Activated CD4-positive, alpha-beta T cell treated with anti-CD3 and anti-CD28 coated beads, Interleukin-2, amount 50 U/mL, for 24 hours (primary cell): ENCODE measurements around the gene ACSF3.

Experiments used
- DNase-seq, 2 donors: peaks; one replicate each; pipeline ENCODE4 v3.0.0-alpha.2; 2020; ENCODE audit warnings: low read depth in 1 of 2, low spot score in 1 of 2

The ACSF3 gene

GRCh38 chr16:89094252-89094879 lies 714 bp downstream of the ACSF3 start:
- DNase-seq = no peak

GRCh38 chr16:89094880-89095258 lies 1.2 kb downstream of the ACSF3 start:
- no peak for DNase-seq

DNA sequence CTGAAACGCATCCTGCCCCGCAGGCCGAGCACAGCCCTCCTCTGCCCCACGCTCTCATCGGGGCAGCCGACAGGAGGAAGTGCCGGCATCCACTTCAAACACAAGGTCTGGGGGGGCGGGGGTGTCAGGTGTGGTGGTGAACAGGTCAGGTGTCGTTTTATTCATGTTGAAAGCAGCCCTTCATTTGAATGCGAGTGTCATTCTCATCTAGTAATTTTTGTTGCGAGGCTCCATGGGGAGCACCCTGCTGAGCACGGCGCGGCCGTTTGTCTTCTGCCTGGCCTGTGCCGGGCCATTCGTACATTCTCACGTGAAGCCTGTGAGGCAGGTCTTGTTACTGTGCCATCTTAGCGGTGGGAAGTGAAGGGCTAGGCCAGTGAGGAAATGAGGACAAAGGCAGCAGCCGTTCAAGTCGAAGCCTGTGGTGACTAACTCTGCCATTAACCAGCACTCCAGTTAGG lies 1.9 kb downstream of the ACSF3 start:
- no peak for DNase-seq

GRCh38 chr16:89096042-89096717 lies 2.5 kb downstream of the ACSF3 start:
- no peak for DNase-seq

GRCh38 chr16:89096768-89097391 lies 3.2 kb downstream of the ACSF3 start:
- DNase-seq = peak in 1 of 2 donors; percentile 58

- peak in 1 of 2 donors; percentile 13 for DNase-seq
Observed at GRCh38 chr16:89097392-89097772, 3.7 kb downstream of the ACSF3 start.

- no peak for DNase-seq
Observed at GRCh38 chr16:89098767-89099430, 5.2 kb downstream of the ACSF3 start.

GRCh38 chr16:89099905-89100304 lies 6.3 kb downstream of the ACSF3 start:
- DNase-seq = no peak

GRCh38 chr16:89100601-89101302 lies 7.1 kb downstream of the ACSF3 start:
- no peak for DNase-seq

- no peak for DNase-seq
Observed at GRCh38 chr16:89101303-89102040, 7.8 kb downstream of the ACSF3 start.

- no peak for DNase-seq
Observed at GRCh38 chr16:89102041-89102471, 8.4 kb downstream of the ACSF3 start.

DNA sequence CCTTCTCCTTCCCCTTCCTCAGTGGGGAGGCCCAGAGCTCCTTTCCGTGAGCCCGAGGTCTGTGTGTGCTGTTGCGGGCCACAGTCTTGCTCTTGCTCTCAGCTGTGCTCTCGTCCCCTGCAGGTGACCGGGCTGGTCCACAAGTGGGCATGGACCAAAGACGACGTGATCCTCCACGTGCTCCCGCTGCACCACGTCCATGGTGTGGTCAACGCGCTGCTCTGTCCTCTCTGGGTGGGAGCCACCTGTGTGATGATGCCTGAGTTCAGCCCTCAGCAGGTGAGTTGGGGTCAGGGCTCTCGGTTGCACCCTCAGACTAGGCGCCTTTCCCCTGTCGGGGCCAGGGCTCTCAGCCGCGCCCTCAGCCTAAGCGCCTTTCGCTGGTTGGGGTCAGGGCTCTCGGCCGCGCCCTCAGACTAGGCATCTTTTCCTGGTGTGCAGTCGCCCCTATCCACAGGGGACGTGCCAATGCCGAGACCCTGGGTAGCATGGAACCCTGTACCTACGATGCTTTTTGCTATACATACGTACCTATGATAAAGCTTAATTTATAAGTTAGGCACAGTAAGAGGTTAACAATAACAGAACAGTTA lies 8.9 kb downstream of the ACSF3 start:
- no peak for DNase-seq

DNA sequence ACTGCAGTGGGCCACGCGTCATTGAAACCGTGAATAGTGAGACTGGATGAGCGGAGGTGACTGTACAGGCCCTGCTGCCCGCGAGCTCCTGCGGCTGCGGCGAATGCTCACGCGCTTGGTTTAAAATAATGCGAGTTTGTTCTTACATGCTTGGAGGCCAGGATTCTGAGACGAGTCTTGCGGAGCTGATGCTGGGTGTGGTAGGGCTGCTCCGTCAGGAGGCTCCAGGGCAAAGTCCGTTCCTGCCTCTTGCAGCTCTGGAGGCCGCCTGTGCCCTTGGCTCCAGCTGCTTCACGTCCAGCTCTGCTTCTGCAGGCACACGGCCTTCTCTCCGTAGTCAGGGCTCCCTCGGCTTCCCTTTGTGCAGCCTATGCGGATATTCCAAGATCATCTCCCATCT lies 9.5 kb downstream of the ACSF3 start:
- DNase-seq = no peak

- no peak for DNase-seq
Observed at GRCh38 chr16:89103781-89104180, 10.1 kb downstream of the ACSF3 start.

- DNase-seq = no peak
Observed at GRCh38 chr16:89104303-89104702, 10.7 kb downstream of the ACSF3 start.

DNA sequence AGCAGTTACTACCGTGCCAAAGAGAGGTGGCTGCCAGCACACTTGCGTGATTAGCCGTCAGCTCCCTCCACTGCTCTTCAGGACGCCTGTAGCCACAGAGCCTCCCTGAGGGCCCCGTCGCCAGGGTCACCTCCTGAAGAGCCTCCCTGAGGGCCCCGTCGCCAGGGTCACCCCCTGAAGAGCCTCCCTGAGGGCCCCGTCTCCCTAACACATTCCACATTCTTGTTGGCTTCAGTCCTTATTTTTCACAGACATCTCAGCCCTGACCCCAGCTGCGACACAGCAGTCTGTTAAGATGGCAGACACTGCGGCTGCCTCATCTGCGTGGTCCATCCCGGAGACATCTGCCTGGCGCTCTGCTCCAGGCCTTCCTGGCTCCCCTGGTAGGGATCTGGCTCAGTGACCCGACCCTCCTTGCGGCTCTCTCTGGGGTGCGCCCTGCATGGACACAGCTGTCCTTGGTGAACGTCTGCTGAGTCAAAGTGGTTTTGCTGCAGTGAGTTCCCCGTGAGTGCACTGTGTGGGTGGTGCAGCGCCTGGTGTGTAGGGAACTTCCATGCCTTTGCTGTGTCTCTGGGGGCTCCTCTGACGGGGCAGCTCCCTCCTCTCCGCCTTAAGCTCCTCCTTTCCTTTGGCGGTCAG lies 11.4 kb downstream of the ACSF3 start:
- DNase-seq = no peak

- DNase-seq = no peak
Observed at GRCh38 chr16:89105599-89106151, 12.0 kb downstream of the ACSF3 start.

DNA sequence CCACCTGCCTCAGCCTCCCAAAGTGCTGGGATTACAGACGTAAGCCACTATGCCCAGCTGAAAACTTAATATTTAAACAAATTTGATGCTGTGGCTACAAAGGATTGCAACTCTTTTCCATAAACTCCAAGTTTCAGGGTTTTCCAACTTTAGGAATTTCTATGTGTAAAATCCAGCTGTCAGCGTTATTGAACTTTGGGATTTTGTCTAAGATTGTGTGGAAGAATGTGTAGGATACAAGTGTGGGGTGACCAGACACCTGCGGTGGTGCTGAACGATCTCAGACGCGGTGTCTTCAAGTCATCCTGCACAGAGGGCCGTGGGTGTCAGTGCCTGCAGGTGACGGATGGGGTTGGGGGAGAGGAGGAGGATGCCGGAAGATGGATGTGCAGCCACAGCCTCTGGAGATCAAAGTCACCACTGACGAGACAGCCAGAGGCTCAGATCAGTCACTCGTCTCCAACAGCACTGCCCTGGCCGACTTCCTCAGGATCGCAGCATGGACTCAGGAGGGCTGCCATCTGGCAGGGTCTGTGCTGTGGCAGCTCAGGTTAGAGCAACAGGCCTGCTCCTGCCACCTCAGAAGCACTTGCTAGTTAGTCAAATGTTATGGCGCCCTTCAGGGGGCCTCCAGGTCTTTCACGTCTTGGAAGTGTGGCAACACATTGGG lies 13.0 kb downstream of the ACSF3 start:
- DNase-seq = no peak

- DNase-seq = no peak
Observed at GRCh38 chr16:89107203-89107582, 13.5 kb downstream of the ACSF3 start.
